Measurements from ENCODE around the gene PLSCR1.

The PLSCR1 gene

DNA sequence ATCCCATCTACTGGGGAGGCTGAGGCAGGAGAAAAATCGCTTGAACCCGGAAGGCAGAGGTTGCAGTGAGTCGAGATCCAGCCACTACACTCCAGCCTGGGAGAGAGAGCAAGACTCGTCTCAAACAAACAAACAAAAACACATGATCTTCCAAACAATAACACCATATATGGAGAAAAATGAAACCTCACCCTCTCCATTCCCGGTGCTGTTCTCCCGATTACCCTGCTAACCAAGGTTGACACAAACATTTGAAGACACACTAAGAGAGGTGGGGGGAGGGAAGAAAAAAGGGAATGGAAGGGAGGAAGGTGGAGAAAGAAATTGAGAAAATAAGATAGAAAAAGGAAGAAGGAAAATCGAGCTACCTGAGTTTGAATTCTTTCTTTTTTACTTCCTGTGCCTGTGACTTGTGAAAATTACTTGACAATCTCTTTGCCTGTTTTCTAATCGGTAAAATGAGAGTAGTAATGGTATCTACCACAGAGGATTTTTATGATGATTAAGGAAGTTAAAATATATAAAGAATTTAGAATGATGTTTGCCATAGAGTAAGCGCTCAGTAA is 73.9 kb downstream of the PLSCR1 start:
- DNase-seq, result no peak

DNA sequence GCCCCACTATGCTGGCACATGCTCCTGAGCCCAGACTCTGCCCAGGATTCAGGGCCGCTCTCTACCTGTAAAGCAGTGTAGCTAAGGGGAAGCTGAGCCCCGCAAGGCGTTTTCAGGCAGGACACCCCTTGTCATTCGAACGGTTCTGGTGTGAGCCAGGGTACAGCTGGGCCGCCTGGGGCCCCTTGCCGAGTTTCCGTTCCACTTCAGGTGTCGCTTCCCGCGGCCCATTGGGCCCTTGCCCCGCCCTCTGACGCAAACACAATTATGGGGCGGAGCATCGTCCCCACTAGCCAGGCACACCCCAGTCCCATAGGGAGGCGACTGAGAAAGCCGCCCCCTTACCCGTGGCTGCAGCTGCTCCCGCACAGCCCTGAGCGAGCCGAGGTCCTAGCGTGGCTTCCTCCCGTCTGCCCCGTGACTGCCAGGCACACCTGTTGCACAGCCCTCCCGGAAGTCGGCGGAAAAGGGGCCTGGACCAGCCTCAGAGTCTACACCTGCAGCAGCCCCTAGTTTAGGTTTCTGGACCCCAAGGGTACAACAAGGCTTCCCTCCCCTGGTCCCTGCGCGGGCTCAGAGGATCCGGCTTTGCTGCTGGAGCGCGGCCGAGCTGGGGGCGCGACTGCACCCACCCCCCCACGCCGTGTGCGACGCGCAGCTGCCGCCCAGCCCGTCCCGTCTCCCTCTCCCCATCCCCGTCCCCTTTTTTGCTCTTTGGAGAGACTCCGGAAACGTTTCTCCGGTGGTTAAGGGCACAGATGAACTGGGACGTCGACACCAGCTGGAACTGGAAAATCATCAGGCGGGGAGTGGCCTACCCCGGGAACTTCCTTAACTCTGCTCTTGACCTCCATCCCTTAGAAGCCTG is 75.0 kb downstream of the PLSCR1 start, which contains the start of gene PLSCR2:
Gene PLSCR2 (minus strand): TSS at position 412 of the 868 bp plus-strand sequence. CDS start 9,657 bp downstream, outside the sequence.
- peak; percentile 86 to 88 for DNase-seq

DNA sequence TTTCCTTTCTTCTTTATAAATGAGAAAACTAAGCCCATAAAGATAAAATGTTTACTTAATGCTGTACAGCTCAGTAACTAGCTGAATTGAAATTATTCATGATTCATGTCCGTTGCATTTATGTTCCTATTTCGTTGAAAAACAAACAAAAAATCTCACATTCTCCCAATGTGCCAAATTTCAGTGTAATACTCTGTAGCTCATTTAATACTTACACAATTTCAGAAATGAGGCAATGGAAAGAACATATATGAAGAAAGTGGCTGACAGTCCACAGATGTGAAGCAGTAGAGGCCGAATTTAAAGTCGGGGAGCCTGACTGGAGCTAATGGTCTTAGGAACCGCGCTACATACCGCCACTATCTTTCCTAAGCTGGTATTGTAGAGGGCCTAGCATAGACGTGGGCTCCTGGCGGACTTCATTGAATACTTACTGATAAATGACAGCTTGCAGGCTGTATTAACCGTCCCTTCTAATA is 75.7 kb downstream of the PLSCR1 start:
- no peak for DNase-seq

GRCh38 chr3:146468234-146468633 is 76.2 kb downstream of the PLSCR1 start:
- no peak for DNase-seq

- no peak for DNase-seq
These were observed 77.8 kb downstream of the PLSCR1 start for GRCh38 chr3:146466604-146467003.

- DNase-seq, result no peak
These were observed 78.5 kb downstream of the PLSCR1 start for GRCh38 chr3:146465693-146466465.
